Smooth muscle cell (in vitro differentiated cells): ENCODE data around the gene MTTP. TPM values are rescaled to one million over a fixed set of nuclear protein-coding genes. Genes with fewer than 3 reads are reported as not detected.

Experiments used
- DNase-seq: peaks from one replicate; lab custom pipeline; 2025; ENCODE audit not compliant: unreplicated experiment; lab: John Stamatoyannopoulos, UW
- H2AFZ ChIP-seq: fragments of 200-600 bp; sonication (generic); 2 replicates; pipeline ENCODE4 v1.6.0; 2016; ENCODE audit warnings: antibody characterized with exemption, low read depth, mild to moderate bottlenecking
- H3F3A ChIP-seq: fragments of 200-600 bp; sonication (generic); 2 replicates; pipeline ENCODE4 v1.6.0; 2017; ENCODE audit warnings: antibody characterized with exemption, low read depth
- H3K27ac ChIP-seq: fragments of 200-600 bp; sonication (generic); 2 replicates; pipeline ENCODE4 v1.5.1; 2016; ENCODE audit warnings: low read depth, mild to moderate bottlenecking
- H3K27me3 ChIP-seq: fragments of 200-600 bp; sonication (generic); 2 replicates; pipeline ENCODE4 v1.6.1; 2016; ENCODE audit warnings: low read depth, mild to moderate bottlenecking
- H3K36me3 ChIP-seq: fragments of 200-600 bp; sonication (generic); 2 replicates; pipeline ENCODE4 v1.5.1; 2016; ENCODE audit warnings: low read depth
- H3K4me1 ChIP-seq: fragments of 200-600 bp; sonication (generic); 2 replicates; pipeline ENCODE4 v1.5.1; 2016; ENCODE audit warnings: low read depth
- H3K4me2 ChIP-seq: fragments of 200-600 bp; sonication (generic); 2 replicates; pipeline ENCODE4 v1.6.0; 2016; ENCODE audit warnings: mild to moderate bottlenecking
- H3K4me3 ChIP-seq: fragments of 200-600 bp; sonication (generic); 2 replicates; pipeline ENCODE4 v1.5.1; 2016; ENCODE audit warnings: mild to moderate bottlenecking
- H3K79me2 ChIP-seq: fragments of 200-600 bp; sonication (generic); 2 replicates; pipeline ENCODE4 v1.6.0; 2016; ENCODE audit warnings: low read depth, mild to moderate bottlenecking
- H3K9ac ChIP-seq: fragments of 200-600 bp; sonication (generic); 2 replicates; pipeline ENCODE4 v1.6.0; 2016; ENCODE audit warnings: low read depth
- H3K9me3 ChIP-seq: fragments of 200-600 bp; sonication (generic); replicated peaks from 2 replicates; pipeline ENCODE4 v1.5.1; 2016; ENCODE audit warnings: low read depth
- H4K20me1 ChIP-seq: fragments of 200-600 bp; sonication (generic); 2 replicates; pipeline ENCODE4 v1.6.0; 2016; ENCODE audit warnings: low read depth
- WGBS: methylation state at CpG from one replicate; pipeline ENCODE4 v1.1.7; 2016; ENCODE audit warnings: low lambda C conversion rate; 5-methylcytosine and 5-hydroxymethylcytosine counted together
- polyA plus RNA-seq: library from polyadenylated mRNA; unstranded; fragments of >200 nt; fragmentation: Nextera tagmentation; extraction: Ambion mirVana; gene quantifications from 2 replicates; pipeline ENCODE4 v1.2.1, GENCODE V29; 2016
- total RNA-seq: library from RNA; depleted of rRNA; stranded (reverse); fragments of >200 nt; gene quantifications from 2 replicates; pipeline ENCODE4 v1.2.3, GENCODE V29; 2014
- TF ChIP-seq, protein P1 (sequence below): fragments of 200-600 bp; sonication (generic); IDR thresholded peaks from 2 replicates; pipeline ENCODE4 v1.5.1; 2017; ENCODE audit warnings: borderline replicate concordance, mild to moderate bottlenecking, antibody characterized with exemption; ENCODE audit not compliant: insufficient read depth, poor library complexity, severe bottlenecking

MTTP gene
- total and polyA plus RNA-seq, 2 experiments from 2014 or later: 0.31 TPM; not detected in 1

- Histone ChIP-seq H3K9me3 (no peaks in the 10 kb centered on the region), H3K4me3 (no peak overlapping the region), H2AFZ (no peak overlapping the region), H3K4me2 (no peak overlapping the region), H3F3A (no peaks in the 10 kb centered on the region), H3K79me2 (no peaks in the 10 kb centered on the region), H3K27me3 (peaks cover 16% of the 10 kb centered on the region), H3K4me1 (no peaks in the 10 kb centered on the region), H3K27ac (no peak overlapping the region), H3K9ac (no peak overlapping the region), H4K20me1 (no peaks in the 10 kb centered on the region), H3K36me3 (no peaks in the 10 kb centered on the region)
- 78% methylated on average over 1 of the region's 1 CpG for WGBS
- TF ChIP-seq, protein P1, sequence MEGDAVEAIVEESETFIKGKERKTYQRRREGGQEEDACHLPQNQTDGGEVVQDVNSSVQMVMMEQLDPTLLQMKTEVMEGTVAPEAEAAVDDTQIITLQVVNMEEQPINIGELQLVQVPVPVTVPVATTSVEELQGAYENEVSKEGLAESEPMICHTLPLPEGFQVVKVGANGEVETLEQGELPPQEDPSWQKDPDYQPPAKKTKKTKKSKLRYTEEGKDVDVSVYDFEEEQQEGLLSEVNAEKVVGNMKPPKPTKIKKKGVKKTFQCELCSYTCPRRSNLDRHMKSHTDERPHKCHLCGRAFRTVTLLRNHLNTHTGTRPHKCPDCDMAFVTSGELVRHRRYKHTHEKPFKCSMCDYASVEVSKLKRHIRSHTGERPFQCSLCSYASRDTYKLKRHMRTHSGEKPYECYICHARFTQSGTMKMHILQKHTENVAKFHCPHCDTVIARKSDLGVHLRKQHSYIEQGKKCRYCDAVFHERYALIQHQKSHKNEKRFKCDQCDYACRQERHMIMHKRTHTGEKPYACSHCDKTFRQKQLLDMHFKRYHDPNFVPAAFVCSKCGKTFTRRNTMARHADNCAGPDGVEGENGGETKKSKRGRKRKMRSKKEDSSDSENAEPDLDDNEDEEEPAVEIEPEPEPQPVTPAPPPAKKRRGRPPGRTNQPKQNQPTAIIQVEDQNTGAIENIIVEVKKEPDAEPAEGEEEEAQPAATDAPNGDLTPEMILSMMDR: no peak
- no peak for DNase-seq
Observed at GRCh38 chr4:99571883-99572282, 2.7 kb upstream of the MTTP start.

DNA sequence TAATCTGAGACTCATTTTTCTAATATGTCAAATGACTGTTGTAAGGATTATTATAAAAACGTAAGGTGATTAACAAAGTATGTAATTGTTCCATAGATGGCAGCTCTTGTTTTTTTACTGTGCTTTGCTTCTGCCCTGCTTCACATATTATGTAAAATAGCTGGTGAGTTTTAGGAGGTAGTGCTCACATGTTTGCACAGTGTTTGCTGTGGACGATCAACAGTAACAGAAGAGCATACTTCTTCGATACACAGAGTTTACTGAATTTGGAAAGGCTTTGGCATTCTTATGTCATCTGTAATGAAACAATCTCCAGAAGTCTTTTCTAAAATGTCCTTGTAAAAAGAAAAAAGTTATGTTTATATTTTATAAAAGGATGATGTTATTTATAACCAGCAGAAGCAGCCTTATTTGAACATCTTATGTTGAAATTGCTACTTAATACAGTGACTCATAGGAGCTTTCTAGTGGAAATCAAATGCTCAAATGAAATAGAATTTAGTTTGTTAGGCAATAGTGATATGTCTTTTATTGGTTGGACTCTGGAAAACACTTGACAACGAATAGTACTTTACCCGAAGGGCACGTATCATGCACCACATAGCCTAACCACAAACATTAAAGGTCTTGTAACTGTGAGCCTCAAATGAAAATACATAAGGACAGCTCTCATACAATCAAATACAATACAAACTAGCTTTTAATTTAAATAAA lies 1.9 kb upstream of the MTTP start:
- no peaks in the 10 kb centered on the region for H3K79me2 ChIP-seq
- H3K27me3 ChIP-seq: peaks cover 16% of the 10 kb centered on the region
- no peak overlapping the region for H3K4me2 ChIP-seq
- H2AFZ ChIP-seq: peak overlapping the region; percentile 24
- H3K27ac ChIP-seq: no peak overlapping the region
- H3F3A ChIP-seq: no peaks in the 10 kb centered on the region
- H3K4me3 ChIP-seq: no peak overlapping the region
- no peaks in the 10 kb centered on the region for H4K20me1 ChIP-seq
- no peak overlapping the region for H3K9ac ChIP-seq
- no peaks in the 10 kb centered on the region for H3K9me3 ChIP-seq
- WGBS: 77% methylated on average over 6 of the region's 6 CpGs
- TF ChIP-seq, protein P1: no peak
- DNase-seq: no peak
- no peaks in the 10 kb centered on the region for H3K4me1 ChIP-seq
- H3K36me3 ChIP-seq: no peaks in the 10 kb centered on the region

DNA sequence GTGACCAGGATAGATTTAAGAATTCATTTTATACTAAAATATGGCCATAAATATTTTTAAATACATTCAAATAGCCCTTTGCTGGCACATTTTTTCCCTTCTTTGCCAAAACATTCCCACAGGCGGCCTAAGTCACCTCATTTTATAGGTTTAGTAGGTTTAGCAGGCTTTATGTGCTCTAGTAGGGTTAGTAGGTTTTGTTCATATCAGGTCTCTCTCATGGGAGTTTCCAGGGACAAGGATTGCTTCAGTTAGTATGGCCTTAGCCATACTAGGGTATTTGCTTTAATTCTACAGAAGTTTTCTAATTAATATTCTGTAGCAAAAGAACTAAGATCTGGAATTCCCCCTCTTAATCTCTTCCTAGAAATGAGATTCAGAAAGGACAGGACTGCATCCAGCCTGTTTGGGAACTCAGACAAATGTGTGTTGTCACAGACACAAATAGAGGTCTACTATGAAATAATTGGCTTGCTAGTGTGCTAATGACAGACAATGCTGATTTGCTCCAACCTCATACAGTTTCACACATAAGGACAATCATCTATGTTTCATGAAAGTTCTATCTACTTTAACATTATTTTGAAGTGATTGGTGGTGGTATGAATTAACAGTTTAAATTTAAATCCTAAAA lies 772 bp upstream of the MTTP start:
- Histone ChIP-seq H3K9ac (no peak overlapping the region), H2AFZ (no peak overlapping the region), H4K20me1 (no peaks in the 10 kb centered on the region), H3K9me3 (no peaks in the 10 kb centered on the region), H3F3A (no peaks in the 10 kb centered on the region), H3K4me1 (no peaks in the 10 kb centered on the region), H3K79me2 (no peaks in the 10 kb centered on the region), H3K27ac (no peak overlapping the region), H3K36me3 (no peaks in the 10 kb centered on the region), H3K4me2 (no peak overlapping the region), H3K4me3 (no peak overlapping the region), H3K27me3 (peaks cover 12% of the 10 kb centered on the region)
- 83% methylated on average over 1 of the region's 1 CpG for WGBS
- DNase-seq: no peak
- TF ChIP-seq, protein P1: no peak
